SK-N-SH (cell line): Measurements from ENCODE around the gene NFKB1. TPM values are rescaled to one million over a fixed set of nuclear protein-coding genes. Genes with fewer than 3 reads are reported as not detected.

Experiments
- CTCF ChIA-PET: fragments of 300-600, 350-600 bp; formaldehyde crosslinking; extraction: SDS; loops from one replicate; lab custom pipeline; 2021; lab: Yijun Ruan, JAX
- POLR2A ChIA-PET: fragments of 350-600 bp; sonication (Branson Sonifier 250); formaldehyde crosslinking; extraction: SDS; loops from one replicate; lab custom pipeline; 2020; ENCODE audit warnings: antibody characterized with exemption, inconsistent platforms; lab: Yijun Ruan, JAX
- DNase-seq: peaks from one replicate; pipeline ENCODE4 v3.0.0; 2012
- H2AFZ ChIP-seq: fragments of 200-600 bp; sonication (generic); 2 replicates; pipeline ENCODE4 v1.8.1; 2016; ENCODE audit warnings: antibody characterized with exemption, mild to moderate bottlenecking, low read depth
- H3F3A ChIP-seq: fragments of 200-600 bp; sonication (generic); replicated peaks from 2 replicates; pipeline ENCODE3; 2016; ENCODE audit warnings: antibody characterized with exemption, mild to moderate bottlenecking; ENCODE audit not compliant: insufficient read depth
- H3K27ac ChIP-seq, 2 experiments: fragments of 200-500 bp in 1 of 2; fragments of 200-600 bp in 1 of 2; sonication (Bioruptor generic) in 1 of 2; sonication (generic), shearing (Covaris generic) in 1 of 2; 2 replicates each; pipeline versions ENCODE4 v1.5.1 to v1.6.1; 2014 to 2016; ENCODE audit warnings: low read depth in 2 of 2, inconsistent platforms in 1 of 2, low read length in 1 of 2, mild to moderate bottlenecking in 1 of 2, mixed read lengths in 1 of 2
- H3K27me3 ChIP-seq: fragments of 200-600 bp; sonication (generic), shearing (Covaris generic); 2 replicates; pipeline ENCODE4 v1.6.1; 2016; ENCODE audit warnings: mixed run types; ENCODE audit not compliant: insufficient read depth
- H3K36me3 ChIP-seq, 2 experiments: fragments of 200-500 bp in 1 of 2; fragments of 200-600 bp in 1 of 2; sonication (Bioruptor generic) in 1 of 2; sonication (generic) in 1 of 2; replicated peaks in 1 of 2; 2 replicates each; pipeline versions ENCODE3 to v1.5.1; 2014 to 2016; ENCODE audit warnings: low read length in 1 of 2, mild to moderate bottlenecking in 1 of 2; ENCODE audit not compliant: insufficient read depth in 2 of 2, control insufficient read depth in 1 of 2
- H3K4me1 ChIP-seq, 2 experiments: fragments of 200-500 bp in 1 of 2; fragments of 200-600 bp in 1 of 2; sonication (Bioruptor generic) in 1 of 2; sonication (generic), shearing (Covaris generic) in 1 of 2; 2 replicates each; pipeline versions ENCODE4 v1.5.1 to v1.6.1; 2014 to 2016; ENCODE audit warnings: low read depth in 1 of 2, low read length in 1 of 2, mixed run types in 1 of 2; ENCODE audit not compliant: insufficient read depth in 2 of 2, control insufficient read depth in 1 of 2
- H3K4me2 ChIP-seq: fragments of 200-600 bp; sonication (generic), shearing (Covaris generic); 2 replicates; pipeline ENCODE4 v1.6.1; 2017; ENCODE audit warnings: mixed run types
- H3K4me3 ChIP-seq, 2 experiments: fragments of 200-500 bp in 1 of 2; fragments of 200-600 bp in 1 of 2; sonication (Bioruptor generic) in 1 of 2; sonication (generic), shearing (Covaris generic) in 1 of 2; 2 replicates each; pipeline versions ENCODE4 v1.5.1 to v1.8.1; 2014 to 2016; ENCODE audit warnings: low read depth in 2 of 2, inconsistent platforms in 1 of 2, low read length in 1 of 2, mild to moderate bottlenecking in 1 of 2, mixed read lengths in 1 of 2, moderate library complexity in 1 of 2
- H3K79me2 ChIP-seq: fragments of 200-600 bp; sonication (generic); 2 replicates; pipeline ENCODE4 v1.8.1; 2017; ENCODE audit warnings: mild to moderate bottlenecking; ENCODE audit not compliant: insufficient read depth
- H3K9ac ChIP-seq: fragments of 200-600 bp; sonication (generic); 2 replicates; pipeline ENCODE4 v1.6.1; 2017; ENCODE audit warnings: mixed run types
- H3K9me2 ChIP-seq: fragments of 200-600 bp; sonication (generic); 2 replicates; pipeline ENCODE4 v1.6.1; 2017; ENCODE audit warnings: mixed run types
- H3K9me3 ChIP-seq: fragments of 200-600 bp; sonication (generic); 2 replicates; pipeline ENCODE4 v1.6.1; 2017; ENCODE audit warnings: mixed run types, mild to moderate bottlenecking, moderate library complexity
- H4K20me1 ChIP-seq: fragments of 200-600 bp; sonication (generic); 2 replicates; pipeline ENCODE4 v1.6.1; 2017; ENCODE audit warnings: mild to moderate bottlenecking, mixed run types; ENCODE audit not compliant: insufficient read depth
- FOSL2 ChIP-seq: IDR thresholded peaks from 2 replicates; pipeline ENCODE4 v1.4.0; 2012; ENCODE audit warnings: low read depth, mild to moderate bottlenecking, moderate library complexity, borderline replicate concordance
- GABPA ChIP-seq: IDR thresholded peaks from 2 replicates; pipeline ENCODE4 v1.4.0; 2012; ENCODE audit warnings: low read depth, mild to moderate bottlenecking
- JUND ChIP-seq: IDR thresholded peaks from 2 replicates; pipeline ENCODE4 v1.4.0; 2012
- NFIC ChIP-seq: IDR thresholded peaks from 2 replicates; pipeline ENCODE4 v1.4.0; 2012; ENCODE audit warnings: borderline replicate concordance
- RCOR1 ChIP-seq: fragments of 150-350 bp; IDR thresholded peaks from 2 replicates; pipeline ENCODE4 v1.6.1; 2017; ENCODE audit warnings: antibody characterized with exemption, low read length
- RXRA ChIP-seq: IDR thresholded peaks from 2 replicates; pipeline ENCODE4 v1.4.0; 2012; ENCODE audit warnings: low read depth, mild to moderate bottlenecking, borderline replicate concordance
- SIN3A ChIP-seq: IDR thresholded peaks from 2 replicates; pipeline ENCODE4 v1.6.1; 2012; ENCODE audit warnings: low read depth, mild to moderate bottlenecking, low read length, moderate library complexity, borderline replicate concordance
- TCF12 ChIP-seq: IDR thresholded peaks from 2 replicates; pipeline ENCODE4 v1.4.0; 2012
- TEAD4 ChIP-seq: IDR thresholded peaks from 2 replicates; pipeline ENCODE4 v1.4.0; 2012; ENCODE audit warnings: mild to moderate bottlenecking, borderline replicate concordance; ENCODE audit not compliant: insufficient read depth
- YY1 ChIP-seq: IDR thresholded peaks from 2 replicates; pipeline ENCODE4 v1.4.0; 2012; ENCODE audit warnings: low read depth, mild to moderate bottlenecking
- WGBS: methylation state at CpG from one replicate; pipeline ENCODE4 v1.1.6; 2017; ENCODE audit warnings: low lambda C conversion rate; 5-methylcytosine and 5-hydroxymethylcytosine counted together
- polyA plus RNA-seq, 3 experiments: library from polyadenylated mRNA; depleted of rRNA; stranded (reverse); fragments of >200 nt; gene quantifications; 2 replicates each; pipeline ENCODE4 v1.2.3, GENCODE V29; 2012
- TF ChIP-seq, protein P1 (sequence below): IDR thresholded peaks from 2 replicates; pipeline ENCODE4; 2012
- TF ChIP-seq, protein P2 (sequence below): fragments of 150-350 bp; IDR thresholded peaks from 2 replicates; pipeline ENCODE4 v1.6.1; 2017; ENCODE audit warnings: antibody characterized with exemption, low read length, low read depth, borderline replicate concordance
- TF ChIP-seq, protein P3 (sequence below): fragments of 150-350 bp; IDR thresholded peaks from 2 replicates; pipeline ENCODE4 v1.6.1; 2016; ENCODE audit warnings: mild to moderate bottlenecking, low read depth, low read length
- TF ChIP-seq, protein P4 (sequence below): IDR thresholded peaks from 2 replicates; pipeline ENCODE4 v1.6.1; 2012; ENCODE audit warnings: mild to moderate bottlenecking, low read depth, low read length, moderate library complexity
- TF ChIP-seq, protein P5 (sequence below): IDR thresholded peaks from 2 replicates; pipeline ENCODE4 v1.4.0; 2012; ENCODE audit warnings: low read depth, borderline replicate concordance

Gene NFKB1
- polyA plus RNA-seq, 1 of the 3 experiments (the other 2 are of a cell fraction): 14.1 TPM

DNA sequence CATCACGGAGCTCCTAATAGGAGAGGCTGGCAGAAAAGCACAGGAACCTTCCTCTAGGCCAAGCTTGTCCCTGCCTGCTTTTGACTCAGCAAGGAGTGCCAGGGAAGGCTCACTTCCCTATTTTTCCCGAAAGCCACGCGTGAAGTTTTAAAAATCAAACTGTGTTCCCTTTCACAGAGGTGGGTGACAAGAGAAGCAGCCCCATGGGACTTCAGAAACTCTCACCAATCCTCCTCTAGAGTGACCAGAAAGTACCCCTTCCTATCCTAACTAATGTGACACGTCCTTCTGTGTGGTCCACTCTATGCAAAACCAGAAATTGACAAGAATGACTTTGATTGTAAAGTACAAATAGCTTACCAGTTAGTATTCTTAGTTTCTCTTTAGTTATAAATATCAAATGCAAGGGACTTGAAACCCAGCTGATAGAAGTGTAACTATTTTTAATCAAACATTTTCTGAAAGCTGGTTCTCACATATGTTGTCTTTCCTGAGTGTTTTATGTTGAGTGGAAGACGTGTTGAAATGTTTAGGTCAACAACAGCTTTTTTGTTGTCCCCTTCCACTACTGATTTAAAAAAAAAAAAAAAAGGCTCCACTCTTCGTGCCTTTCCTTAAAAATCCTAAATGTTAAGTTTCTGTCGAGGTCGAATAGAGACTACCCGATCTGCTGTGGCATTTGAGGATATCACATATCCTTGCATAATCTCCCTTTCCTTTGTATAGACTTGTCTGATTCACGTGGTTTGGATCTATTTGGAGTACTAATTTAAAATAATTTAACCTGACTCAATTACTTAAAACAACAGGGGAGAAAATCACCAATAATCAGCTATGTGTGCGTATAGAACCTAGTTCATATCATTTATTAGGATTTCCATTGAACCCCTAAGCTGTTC, 42.1 kb downstream of the NFKB1 start:
- peaks cover 6% of the 10 kb centered on the region for H3F3A ChIP-seq
- H3K4me2 ChIP-seq: no peak overlapping the region
- H3K79me2 ChIP-seq: no peaks in the 10 kb centered on the region
- ChIA-PET CTCF (interaction anchor here (0.9 to 1.4 kb wide), 2 partner anchors 24 to 101 kb away, joined by 3 read pairs; no protein-coding TSS in a partner anchor), POLR2A (interaction anchor here (0.9 kb wide), 1 partner anchor 325 kb away, joined by 3 read pairs; no protein-coding TSS in a partner anchor)
- H3K9me2 ChIP-seq: no peaks in the 10 kb centered on the region
- H3K4me3 ChIP-seq: no peak overlapping the region
- no peak overlapping the region for H3K9ac ChIP-seq
- TF ChIP-seq RXRA: no peak
- TF ChIP-seq, protein P1, sequence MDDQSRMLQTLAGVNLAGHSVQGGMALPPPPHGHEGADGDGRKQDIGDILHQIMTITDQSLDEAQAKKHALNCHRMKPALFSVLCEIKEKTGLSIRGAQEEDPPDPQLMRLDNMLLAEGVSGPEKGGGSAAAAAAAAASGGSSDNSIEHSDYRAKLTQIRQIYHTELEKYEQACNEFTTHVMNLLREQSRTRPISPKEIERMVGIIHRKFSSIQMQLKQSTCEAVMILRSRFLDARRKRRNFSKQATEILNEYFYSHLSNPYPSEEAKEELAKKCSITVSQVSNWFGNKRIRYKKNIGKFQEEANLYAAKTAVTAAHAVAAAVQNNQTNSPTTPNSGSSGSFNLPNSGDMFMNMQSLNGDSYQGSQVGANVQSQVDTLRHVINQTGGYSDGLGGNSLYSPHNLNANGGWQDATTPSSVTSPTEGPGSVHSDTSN: no peak
- H2AFZ ChIP-seq: no peak overlapping the region
- H3K4me1 ChIP-seq: no peaks in the 10 kb centered on the region
- no peaks in the 10 kb centered on the region for H3K9me3 ChIP-seq
- no peaks in the 10 kb centered on the region for H3K27me3 ChIP-seq
- 94% methylated on average over 12 of the region's 12 CpGs for WGBS
- peaks cover 6 to 11% of the 10 kb centered on the region in 2 experiments for H3K36me3 ChIP-seq
- H3K27ac ChIP-seq: no peak overlapping the region
- no peaks in the 10 kb centered on the region for H4K20me1 ChIP-seq
- no peak for DNase-seq

DNA sequence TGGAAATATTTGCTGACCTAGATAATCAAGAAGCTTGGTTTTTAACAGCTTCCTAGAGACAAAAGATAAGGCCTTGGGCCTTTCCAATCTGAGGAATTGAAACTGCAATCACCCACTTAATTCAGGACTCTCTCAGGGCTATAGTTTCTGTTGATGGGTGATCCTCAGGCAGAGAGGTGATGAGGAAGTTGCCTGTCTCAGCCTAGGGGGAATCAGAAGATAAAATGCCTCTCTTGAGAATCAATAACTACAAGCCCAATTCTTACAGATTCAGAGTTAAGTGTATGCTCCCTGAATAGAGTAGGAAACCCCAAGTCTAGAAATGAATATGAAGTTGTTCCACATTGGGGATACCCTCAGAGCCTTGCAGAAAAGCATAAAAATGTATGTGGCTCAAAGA, 45.5 kb downstream of the NFKB1 start:
- H4K20me1 ChIP-seq: no peaks in the 10 kb centered on the region
- no peak overlapping the region for H3K4me2 ChIP-seq
- no peak overlapping the region for H2AFZ ChIP-seq
- CTCF ChIA-PET: no interaction called here
- peaks cover 3 to 9% of the 10 kb centered on the region in 2 experiments for H3K36me3 ChIP-seq
- H3K9ac ChIP-seq: no peak overlapping the region
- H3F3A ChIP-seq: no peaks in the 10 kb centered on the region
- H3K79me2 ChIP-seq: no peaks in the 10 kb centered on the region
- TF ChIP-seq, protein P2, sequence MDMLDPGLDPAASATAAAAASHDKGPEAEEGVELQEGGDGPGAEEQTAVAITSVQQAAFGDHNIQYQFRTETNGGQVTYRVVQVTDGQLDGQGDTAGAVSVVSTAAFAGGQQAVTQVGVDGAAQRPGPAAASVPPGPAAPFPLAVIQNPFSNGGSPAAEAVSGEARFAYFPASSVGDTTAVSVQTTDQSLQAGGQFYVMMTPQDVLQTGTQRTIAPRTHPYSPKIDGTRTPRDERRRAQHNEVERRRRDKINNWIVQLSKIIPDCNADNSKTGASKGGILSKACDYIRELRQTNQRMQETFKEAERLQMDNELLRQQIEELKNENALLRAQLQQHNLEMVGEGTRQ: no peak
- TF ChIP-seq SIN3A: no peak
- TF ChIP-seq, protein P3, sequence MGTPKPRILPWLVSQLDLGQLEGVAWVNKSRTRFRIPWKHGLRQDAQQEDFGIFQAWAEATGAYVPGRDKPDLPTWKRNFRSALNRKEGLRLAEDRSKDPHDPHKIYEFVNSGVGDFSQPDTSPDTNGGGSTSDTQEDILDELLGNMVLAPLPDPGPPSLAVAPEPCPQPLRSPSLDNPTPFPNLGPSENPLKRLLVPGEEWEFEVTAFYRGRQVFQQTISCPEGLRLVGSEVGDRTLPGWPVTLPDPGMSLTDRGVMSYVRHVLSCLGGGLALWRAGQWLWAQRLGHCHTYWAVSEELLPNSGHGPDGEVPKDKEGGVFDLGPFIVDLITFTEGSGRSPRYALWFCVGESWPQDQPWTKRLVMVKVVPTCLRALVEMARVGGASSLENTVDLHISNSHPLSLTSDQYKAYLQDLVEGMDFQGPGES: no peak
- TF ChIP-seq JUND: no peak
- TF ChIP-seq, protein P4, sequence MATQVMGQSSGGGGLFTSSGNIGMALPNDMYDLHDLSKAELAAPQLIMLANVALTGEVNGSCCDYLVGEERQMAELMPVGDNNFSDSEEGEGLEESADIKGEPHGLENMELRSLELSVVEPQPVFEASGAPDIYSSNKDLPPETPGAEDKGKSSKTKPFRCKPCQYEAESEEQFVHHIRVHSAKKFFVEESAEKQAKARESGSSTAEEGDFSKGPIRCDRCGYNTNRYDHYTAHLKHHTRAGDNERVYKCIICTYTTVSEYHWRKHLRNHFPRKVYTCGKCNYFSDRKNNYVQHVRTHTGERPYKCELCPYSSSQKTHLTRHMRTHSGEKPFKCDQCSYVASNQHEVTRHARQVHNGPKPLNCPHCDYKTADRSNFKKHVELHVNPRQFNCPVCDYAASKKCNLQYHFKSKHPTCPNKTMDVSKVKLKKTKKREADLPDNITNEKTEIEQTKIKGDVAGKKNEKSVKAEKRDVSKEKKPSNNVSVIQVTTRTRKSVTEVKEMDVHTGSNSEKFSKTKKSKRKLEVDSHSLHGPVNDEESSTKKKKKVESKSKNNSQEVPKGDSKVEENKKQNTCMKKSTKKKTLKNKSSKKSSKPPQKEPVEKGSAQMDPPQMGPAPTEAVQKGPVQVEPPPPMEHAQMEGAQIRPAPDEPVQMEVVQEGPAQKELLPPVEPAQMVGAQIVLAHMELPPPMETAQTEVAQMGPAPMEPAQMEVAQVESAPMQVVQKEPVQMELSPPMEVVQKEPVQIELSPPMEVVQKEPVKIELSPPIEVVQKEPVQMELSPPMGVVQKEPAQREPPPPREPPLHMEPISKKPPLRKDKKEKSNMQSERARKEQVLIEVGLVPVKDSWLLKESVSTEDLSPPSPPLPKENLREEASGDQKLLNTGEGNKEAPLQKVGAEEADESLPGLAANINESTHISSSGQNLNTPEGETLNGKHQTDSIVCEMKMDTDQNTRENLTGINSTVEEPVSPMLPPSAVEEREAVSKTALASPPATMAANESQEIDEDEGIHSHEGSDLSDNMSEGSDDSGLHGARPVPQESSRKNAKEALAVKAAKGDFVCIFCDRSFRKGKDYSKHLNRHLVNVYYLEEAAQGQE: no peak
- no peak for TF ChIP-seq TCF12
- no peak for TF ChIP-seq YY1
- TF ChIP-seq NFIC: no peak
- TF ChIP-seq, protein P5, sequence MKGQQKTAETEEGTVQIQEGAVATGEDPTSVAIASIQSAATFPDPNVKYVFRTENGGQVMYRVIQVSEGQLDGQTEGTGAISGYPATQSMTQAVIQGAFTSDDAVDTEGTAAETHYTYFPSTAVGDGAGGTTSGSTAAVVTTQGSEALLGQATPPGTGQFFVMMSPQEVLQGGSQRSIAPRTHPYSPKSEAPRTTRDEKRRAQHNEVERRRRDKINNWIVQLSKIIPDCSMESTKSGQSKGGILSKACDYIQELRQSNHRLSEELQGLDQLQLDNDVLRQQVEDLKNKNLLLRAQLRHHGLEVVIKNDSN: no peak
- TF ChIP-seq FOSL2: no peak
- TF ChIP-seq RCOR1: no peak
- no peak for TF ChIP-seq GABPA
- no peak for TF ChIP-seq TEAD4
- no peak overlapping the region for H3K27ac ChIP-seq
- POLR2A ChIA-PET: no interaction called here
- DNase-seq: no peak
- H3K4me3 ChIP-seq: no peak overlapping the region
- no peaks in the 10 kb centered on the region for H3K9me2 ChIP-seq
- H3K4me1 ChIP-seq: no peaks in the 10 kb centered on the region
- H3K9me3 ChIP-seq: no peaks in the 10 kb centered on the region
- no peaks in the 10 kb centered on the region for H3K27me3 ChIP-seq
